Activated CD8-positive, alpha-beta memory T cell treated with anti-CD3 and anti-CD28 coated beads, Interleukin-2, amount 50 U/mL, for 1 hour (primary cell): ENCODE data around the gene LMLN.
"Not testable (repeated sequence)": the region's sequence is repeated elsewhere in the genome, so short reads cannot be mapped to it uniquely, and the experiment has no call there.

Source experiments
- DNase-seq: peaks from one replicate; pipeline ENCODE4 v3.0.0-alpha.2; 2020; ENCODE audit errors: extremely low read depth

Gene LMLN

GRCh38 chr3:197956626-197956988 lies 3.4 kb upstream of the LMLN start:
- no peak for DNase-seq

GRCh38 chr3:197957790-197958133 lies 2.3 kb upstream of the LMLN start:
- no peak for DNase-seq

DNA sequence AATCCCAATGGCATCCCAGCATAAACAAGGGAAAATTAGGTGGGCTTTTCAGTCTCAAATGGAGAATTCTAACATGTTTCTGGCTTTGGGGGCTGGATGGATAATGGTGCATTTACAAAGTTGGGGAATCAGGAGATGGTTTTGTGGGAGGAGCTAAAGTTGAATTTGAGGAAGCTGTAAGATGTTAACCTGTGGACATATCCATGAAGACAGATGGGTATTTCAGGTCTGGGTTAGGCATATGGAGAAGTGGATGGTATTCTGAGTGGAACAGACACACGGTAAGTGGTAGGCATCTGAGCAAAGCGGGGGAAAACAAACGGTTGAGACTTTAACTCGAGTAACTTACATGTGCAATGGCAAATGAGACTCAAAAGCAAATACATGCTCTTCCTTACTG lies 1.7 kb upstream of the LMLN start:
- DNase-seq = no peak

- DNase-seq = not testable (repeated sequence)
These were observed 1.2 kb upstream of the LMLN start for GRCh38 chr3:197958848-197959247.

GRCh38 chr3:197959500-197959890 lies 522 bp upstream of the LMLN start:
- DNase-seq = no peak

- DNase-seq = no peak
These were observed 921 bp downstream of the LMLN start for GRCh38 chr3:197960694-197961581.

GRCh38 chr3:197961582-197961945 lies 1.5 kb downstream of the LMLN start:
- DNase-seq = no peak

GRCh38 chr3:197963019-197963637 lies 3.1 kb downstream of the LMLN start:
- no peak for DNase-seq

DNA sequence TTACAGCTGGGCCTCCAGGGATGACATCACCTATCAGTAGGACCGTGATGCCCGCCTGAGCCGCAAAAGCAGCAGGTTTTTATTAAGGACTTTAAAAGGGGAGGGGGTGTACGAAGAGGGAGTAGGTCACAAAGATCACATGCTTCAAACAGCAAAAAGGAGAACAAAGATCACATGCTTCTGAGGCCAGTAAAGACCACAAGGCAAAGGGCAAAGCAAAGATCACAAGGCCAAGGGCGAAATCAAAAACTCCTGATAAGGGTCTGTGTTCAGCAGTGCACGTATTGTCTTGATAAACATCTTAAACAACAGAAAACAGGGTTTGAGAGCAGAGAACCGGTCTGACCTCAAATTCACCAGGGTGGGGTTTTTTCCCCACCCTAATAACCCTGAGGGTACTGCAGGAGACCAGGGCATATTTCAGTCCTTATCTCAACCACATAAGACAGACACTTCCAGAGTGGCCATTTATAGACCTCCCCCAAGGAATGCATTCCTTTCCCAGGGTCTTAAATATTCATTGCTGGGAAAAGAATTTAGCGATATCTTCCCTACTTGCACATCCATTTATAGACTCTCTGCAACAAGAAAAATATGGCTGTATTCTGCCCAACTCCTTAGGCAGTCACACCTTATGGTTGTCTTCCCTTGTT lies 7.4 kb downstream of the LMLN start:
- DNase-seq = not testable (repeated sequence)

DNA sequence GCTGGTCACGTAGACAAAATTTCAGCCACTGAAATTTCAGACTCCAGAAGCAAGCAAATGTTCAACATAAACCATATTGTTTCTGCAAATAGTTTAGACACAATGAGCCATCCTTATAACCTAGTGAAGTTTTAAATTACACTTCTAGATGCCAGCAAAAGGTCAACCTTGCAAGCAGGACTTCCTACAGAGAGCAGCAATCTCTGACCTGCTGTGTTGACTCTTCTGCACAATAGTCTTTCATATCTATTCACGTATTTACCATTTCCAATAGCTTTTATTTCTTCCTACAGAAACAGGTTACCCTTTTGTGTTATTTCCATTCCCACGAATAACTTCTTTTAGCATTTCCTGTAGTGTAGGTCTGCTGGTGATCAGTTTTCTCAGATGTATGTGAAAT lies 10.6 kb downstream of the LMLN start:
- no peak for DNase-seq

- no peak for DNase-seq
These were observed 14.0 kb downstream of the LMLN start for GRCh38 chr3:197974016-197974415.

- DNase-seq = no peak
These were observed 15.3 kb downstream of the LMLN start for GRCh38 chr3:197975311-197975710.

DNA sequence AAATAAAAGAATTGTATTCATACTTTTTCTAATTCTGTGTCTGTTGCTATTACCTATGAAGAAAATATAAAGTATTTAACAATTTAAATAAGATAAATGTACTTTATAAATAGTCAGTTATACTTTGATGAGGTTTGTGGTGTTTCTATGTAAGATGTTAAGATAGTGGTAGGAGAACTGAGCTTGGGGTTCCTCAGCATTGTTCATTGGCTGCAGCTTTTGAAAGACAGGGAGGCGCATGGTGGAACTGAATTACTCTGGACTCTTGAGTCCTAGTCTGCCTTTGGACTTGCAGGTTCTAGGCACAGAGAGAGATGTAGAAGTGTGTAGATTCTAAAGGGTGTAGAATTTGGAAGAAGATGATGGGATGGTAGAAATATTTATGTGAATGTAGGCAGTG lies 23.1 kb downstream of the LMLN start:
- DNase-seq = no peak

DNA sequence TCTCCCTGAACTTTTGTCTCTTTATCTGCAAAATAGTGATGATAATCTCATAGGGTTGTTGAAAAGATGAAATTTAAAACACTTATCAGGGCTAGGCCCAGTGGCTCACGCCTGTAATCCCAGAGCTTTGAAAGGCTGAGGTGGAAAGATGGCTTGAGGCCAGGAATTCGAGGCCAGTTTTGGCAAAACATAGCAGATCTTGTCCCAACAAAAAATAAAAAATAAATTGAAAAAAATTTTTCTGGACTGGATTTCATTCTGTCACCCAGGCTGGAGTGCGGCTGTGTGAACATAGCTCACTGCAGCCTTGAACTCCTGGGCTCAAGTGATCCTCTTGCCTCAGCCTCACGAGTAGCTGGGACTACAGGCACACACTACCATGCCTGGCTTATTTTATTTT lies 29.6 kb downstream of the LMLN start:
- DNase-seq = no peak

GRCh38 chr3:197994736-197995135 lies 34.7 kb downstream of the LMLN start:
- no peak for DNase-seq

DNA sequence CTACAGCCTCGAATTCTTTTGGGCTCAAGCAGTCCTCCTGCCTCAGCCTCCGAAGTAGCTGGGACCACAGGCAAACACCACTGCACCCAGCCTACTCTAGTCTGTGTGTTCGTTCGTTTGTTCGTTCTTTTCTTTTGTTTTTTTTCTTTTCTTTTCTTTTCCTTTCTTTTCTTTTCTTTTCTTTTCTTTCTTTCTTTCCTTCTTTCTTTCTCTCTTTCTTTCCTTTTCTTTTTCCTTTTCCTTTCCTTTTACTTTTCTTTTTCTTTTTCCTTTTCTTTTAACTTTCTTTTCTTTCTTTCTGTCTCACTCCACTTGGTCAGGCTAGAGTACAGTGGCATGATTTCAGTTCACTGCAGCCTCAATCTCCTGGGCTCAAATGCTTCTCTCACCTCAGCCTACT lies 36.8 kb downstream of the LMLN start:
- DNase-seq = no peak

DNA sequence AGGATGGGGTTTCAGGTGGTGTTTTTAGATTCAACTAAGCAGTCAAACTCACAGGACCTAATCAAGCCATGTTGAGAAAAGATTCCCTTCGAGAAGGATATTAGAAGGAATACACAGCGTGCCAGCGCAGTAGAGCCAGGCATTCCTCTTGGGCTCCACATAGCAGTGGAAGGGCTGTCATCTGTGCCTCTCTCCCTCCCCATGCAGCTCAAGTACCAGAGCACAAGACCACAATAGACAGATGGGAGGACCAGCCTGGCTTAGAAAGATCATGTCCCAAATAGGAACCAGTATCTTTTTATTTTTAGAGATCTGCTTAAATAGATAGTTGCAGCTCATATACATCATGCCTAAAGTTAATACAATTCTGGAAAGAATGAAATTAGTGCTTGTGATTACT lies 37.9 kb downstream of the LMLN start:
- no peak for DNase-seq

GRCh38 chr3:198017090-198017489 lies 57.1 kb downstream of the LMLN start:
- DNase-seq = no peak

DNA sequence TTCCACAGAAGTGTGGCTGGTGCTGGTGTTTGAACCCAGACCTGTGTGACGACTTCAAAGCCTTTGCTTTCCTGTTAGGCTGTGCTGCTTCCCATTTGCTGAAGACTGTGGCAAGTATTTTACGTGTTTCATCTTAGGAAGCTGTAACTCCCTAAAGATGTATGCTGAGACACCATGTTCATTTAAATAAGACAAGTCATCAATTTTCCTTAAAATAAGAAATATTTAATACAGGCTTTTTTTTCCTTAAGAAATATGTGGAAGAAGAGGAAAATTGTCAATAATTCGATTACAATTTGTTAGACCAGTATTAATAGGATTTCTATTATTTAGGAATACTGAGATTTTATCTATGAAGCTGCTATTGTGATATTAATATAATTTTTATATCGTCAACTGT lies 58.4 kb downstream of the LMLN start:
- DNase-seq = no peak

GRCh38 chr3:198019115-198019514 lies 59.1 kb downstream of the LMLN start:
- DNase-seq = no peak

- no peak for DNase-seq
These were observed 61.3 kb downstream of the LMLN start for GRCh38 chr3:198021320-198021719.

DNA sequence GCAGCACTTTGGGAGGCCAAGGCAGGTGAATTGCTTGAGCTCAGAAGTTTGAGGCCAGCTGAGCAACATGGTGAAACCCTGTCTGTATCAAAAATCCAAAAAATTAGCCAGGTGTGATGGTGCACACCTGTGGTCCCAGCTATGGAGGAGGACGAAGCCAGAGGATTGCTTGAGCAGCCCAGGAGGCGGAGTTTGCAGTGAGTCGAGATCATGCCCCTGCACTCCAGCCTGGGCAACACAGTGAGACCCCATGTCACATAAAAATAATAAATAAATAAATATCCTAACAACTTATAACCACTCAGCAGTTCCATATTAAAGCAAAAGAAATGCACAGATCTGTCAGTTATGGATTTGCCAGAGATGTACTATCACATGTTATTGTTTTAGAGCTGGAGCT lies 62.6 kb downstream of the LMLN start:
- no peak for DNase-seq

GRCh38 chr3:198025644-198026043 lies 65.6 kb downstream of the LMLN start:
- no peak for DNase-seq
